Activated naive CD4-positive, alpha-beta T cell treated with anti-CD3 and anti-CD28 coated beads, Interleukin-2, amount 50 U/mL, for 24 hours (primary cell): Measurements from ENCODE around the gene DUSP28.
"Not testable (repeated sequence)": the region's sequence is repeated elsewhere in the genome, so short reads cannot be mapped to it uniquely, and the experiment has no call there.

Experiments
- H3K27ac Mint-ChIP-seq: one replicate; pipeline ENCODE4 v1.8.0; 2021; ENCODE audit warnings: mild to moderate bottlenecking, mixed read lengths
- H3K27me3 Mint-ChIP-seq: one replicate; pipeline ENCODE4 v1.8.0; 2021; ENCODE audit warnings: mixed read lengths
- H3K36me3 Mint-ChIP-seq: one replicate; pipeline ENCODE4 v1.8.0; 2021; ENCODE audit warnings: mixed read lengths
- H3K4me1 Mint-ChIP-seq: one replicate; pipeline ENCODE4 v1.8.0; 2021; ENCODE audit warnings: mixed read lengths
- H3K4me3 Mint-ChIP-seq: one replicate; pipeline ENCODE4 v1.8.0; 2021; ENCODE audit warnings: mild to moderate bottlenecking, mixed read lengths
- H3K9me3 Mint-ChIP-seq: one replicate; pipeline ENCODE4 v1.8.0; 2021; ENCODE audit warnings: mixed read lengths

Gene DUSP28

DNA sequence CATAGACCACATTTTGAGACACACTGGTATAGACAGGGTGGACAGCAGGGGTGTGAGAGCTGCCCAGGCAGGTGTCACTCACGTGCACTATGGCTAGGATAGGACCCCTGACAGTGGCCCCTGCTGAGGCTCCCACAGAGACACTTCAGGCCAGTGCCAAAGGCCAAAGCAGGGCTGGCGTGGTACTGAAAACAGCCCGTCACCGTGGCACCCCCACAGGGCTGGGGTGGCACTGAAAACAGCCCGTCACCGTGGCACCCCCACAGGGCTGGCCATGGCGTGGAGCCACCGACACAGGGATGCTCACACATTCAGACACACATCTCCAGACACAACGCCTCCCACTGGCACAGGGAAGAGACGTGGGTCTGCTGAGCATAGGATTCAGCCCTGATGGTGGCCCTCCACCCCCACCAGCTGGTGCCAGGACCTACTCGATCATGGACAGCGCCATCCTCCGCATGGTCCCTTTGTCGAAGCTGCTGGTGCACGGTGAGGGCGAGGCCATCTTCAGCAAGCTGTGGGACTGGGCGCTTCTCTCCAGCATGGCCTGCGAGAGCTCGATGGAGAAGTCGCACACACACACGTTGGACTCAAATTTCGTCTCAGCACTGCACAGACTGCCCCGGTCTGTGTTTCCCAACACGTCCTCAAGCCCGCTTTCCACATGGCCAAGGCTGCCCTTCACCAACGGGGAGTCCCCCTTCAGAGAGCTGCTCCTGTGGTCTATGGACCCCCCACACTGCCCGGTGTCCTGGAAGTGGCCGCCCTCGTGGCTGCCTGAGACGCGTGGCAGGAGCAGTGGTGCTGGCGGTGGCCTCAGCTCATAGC lies 36.5 kb upstream of the DUSP28 start:
- Mint-ChIP-seq H3K27ac (no peak overlapping the region), H3K27me3 (no peaks in the 10 kb centered on the region), H3K36me3 (peaks cover 30% of the 10 kb centered on the region), H3K4me1 (no peaks in the 10 kb centered on the region), H3K4me3 (no peak overlapping the region), H3K9me3 (no peaks in the 10 kb centered on the region)

DNA sequence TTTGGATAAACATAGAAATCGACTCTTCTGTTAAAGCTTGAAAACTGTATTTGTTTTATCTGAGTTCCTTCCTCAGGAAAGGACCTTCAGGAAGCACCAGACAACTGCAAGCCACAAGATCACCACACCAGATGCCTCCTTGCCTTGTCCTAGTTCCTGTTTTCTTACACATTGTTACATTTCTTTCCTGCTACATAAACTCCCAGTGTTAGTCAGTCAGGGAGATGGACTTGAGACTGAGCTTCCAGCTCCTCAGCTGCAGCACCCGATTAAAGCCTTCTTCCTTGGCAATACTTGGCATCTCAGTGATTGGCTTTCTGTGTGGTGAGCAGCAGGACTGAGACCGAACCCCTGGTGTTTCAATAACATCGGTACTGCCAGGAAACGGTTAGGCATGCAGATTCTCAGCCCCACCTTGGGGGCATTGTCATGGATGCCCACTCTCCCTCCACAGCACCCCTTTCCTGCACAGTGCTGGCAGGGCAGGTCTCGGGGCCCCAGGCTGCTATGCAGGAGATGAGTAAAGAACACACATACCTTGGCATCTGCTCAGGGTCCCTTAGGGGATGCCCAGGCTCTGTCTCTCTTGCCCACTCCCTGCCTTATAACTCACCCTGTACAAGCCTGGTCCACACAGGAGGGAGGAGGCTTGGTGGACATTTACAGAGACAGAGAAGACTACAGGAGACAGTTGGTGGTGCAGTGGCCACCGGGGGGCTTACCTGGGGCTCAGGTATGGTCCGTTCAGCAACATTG lies 35.0 kb upstream of the DUSP28 start:
- H3K4me3 Mint-ChIP-seq, result no peak overlapping the region
- H3K4me1 Mint-ChIP-seq, result no peaks in the 10 kb centered on the region
- H3K27me3 Mint-ChIP-seq, result no peaks in the 10 kb centered on the region
- H3K27ac Mint-ChIP-seq, result no peak overlapping the region
- no peaks in the 10 kb centered on the region for H3K9me3 Mint-ChIP-seq
- peaks cover 37% of the 10 kb centered on the region for H3K36me3 Mint-ChIP-seq

DNA sequence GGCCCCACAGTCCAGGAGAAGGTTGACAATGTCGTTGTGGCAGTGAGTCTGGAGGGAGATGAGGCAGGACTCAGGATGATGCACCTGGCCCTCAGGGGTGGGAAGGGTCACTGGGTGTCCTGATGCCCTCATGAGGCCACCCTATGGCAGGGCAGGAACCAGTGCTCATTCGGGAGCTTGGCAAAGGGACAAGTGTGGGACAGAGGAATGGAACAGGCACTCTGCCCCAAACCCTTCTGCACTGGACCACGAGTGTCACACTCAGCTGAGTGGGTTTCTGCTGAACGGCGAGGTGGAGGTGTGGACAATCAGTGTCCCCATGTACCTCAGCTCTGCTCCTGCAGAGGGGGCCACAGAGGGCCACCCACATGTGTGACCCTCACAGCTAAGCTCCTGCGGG lies 34.4 kb upstream of the DUSP28 start:
- Mint-ChIP-seq H3K4me3 (no peak overlapping the region), H3K36me3 (peaks cover 38% of the 10 kb centered on the region), H3K4me1 (no peaks in the 10 kb centered on the region), H3K9me3 (no peaks in the 10 kb centered on the region), H3K27me3 (no peaks in the 10 kb centered on the region), H3K27ac (no peak overlapping the region)

DNA sequence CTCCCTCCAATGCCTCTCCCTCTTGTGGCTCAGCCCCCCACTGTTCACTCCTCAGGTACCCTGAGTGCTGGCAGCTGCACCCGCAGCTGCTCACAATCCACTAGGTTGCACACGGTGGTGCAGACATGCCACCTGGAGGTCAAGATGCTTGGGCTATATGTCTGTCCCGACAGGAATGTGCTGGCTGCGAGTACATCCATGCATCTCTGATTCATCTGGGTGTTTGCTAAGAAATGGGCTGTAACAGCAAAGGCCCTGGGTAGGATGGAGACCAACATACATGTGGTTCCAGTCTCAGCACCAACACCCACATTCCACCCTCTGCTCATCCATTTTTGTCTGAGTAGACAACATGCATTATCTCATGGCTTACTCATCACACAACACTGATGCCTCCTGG lies 33.6 kb upstream of the DUSP28 start:
- Mint-ChIP-seq H3K4me3 (no peak overlapping the region), H3K27ac (no peak overlapping the region), H3K4me1 (no peaks in the 10 kb centered on the region), H3K27me3 (no peaks in the 10 kb centered on the region), H3K9me3 (peaks cover under 1% of the 10 kb centered on the region), H3K36me3 (peaks cover 45% of the 10 kb centered on the region)

DNA sequence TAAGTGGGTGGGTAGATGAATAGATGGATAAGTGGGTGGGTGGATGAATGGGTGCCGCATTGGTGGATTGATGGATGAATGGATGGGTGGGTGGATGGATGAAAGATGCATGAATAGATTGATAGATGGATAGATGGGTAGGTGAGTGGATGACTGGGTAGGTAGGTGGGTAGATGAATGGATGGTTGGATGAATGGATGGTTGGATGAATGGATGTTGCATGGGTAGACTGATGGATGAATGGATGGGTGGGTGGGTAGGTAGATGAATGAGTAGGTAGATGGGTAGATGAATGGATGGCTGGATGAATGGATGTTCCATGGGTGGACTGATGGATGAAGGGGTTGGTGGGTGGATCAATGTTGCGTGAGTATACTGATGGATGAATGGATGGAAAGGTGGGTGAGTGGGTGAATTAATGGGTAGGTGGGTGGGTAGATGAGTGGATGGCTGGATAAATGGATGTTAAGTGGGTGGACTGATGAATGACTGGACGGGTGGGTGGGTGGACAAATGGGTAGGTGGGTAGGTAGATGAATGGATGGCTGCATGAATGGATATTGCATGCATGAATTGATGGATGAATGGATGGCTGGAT lies 32.9 kb upstream of the DUSP28 start:
- peaks cover 52% of the 10 kb centered on the region for H3K36me3 Mint-ChIP-seq
- no peak overlapping the region for H3K4me3 Mint-ChIP-seq
- H3K9me3 Mint-ChIP-seq, result peaks cover 7% of the 10 kb centered on the region
- no peaks in the 10 kb centered on the region for H3K4me1 Mint-ChIP-seq
- no peak overlapping the region for H3K27ac Mint-ChIP-seq
- H3K27me3 Mint-ChIP-seq, result no peaks in the 10 kb centered on the region

DNA sequence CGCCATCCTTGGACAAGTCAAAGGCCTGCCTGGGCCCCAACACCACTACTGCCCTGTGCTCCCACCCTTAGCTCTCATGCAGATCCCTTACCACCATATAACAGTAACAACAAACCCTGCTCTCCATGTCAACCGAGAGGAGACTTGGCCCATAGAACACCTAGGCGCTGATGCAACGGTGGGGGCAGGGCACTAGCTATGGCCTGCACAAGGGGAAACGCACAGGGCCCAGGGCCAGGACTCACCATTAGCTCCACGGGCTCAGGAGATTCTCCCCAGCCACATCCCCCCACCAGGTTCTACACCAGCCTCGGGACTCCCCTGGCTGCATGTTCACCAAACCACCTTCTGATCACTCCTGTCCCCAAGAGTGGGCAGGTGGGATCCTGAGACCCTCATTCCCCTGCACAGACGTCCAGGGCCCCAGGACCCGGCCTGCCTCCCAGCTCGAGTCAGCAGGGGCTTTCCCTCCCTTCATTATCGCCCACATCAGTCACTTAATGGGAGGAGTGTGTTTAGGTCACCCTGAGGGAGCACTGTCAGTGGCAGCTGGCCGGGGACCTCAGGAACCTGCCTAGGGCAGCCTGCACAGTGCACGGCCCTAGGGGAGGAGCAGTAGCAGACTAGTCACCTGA lies 31.6 kb upstream of the DUSP28 start:
- Mint-ChIP-seq H3K9me3 (peaks cover 8% of the 10 kb centered on the region), H3K27ac (no peak overlapping the region)

DNA sequence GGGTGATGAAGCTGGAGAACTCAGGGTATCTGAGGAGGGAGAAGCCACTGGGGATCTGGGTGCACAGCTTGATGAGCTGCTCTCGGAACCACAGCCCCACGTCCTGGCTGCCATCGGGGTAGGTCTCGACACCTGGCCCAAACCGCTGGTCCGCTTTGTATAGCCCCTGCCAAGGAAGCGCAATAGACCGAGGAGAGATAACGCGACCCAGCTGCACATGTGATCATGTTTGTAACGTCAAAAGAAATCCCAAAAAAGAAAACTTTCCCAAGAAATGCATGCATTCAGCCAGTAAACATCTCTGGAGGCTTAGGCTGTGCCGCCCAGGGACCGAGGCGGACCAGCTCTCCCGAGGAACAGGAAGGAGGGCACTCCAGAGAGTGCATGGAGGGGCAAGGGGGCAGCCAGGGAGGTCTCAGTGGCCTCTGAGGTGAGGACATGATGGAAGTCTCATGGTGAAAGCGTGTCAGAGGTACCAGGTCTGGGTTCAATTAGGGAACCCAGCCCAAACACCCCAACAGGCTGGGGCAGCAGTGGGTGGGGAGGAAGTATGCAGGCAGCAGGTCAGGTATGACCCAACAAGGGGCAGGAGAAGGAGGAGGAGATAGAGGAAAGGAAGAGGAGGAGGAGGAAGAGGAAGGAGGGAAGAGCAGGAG lies 30.7 kb upstream of the DUSP28 start:
- Mint-ChIP-seq H3K27me3 (no peaks in the 10 kb centered on the region), H3K27ac (no peak overlapping the region), H3K36me3 (peaks cover 55% of the 10 kb centered on the region), H3K4me1 (no peaks in the 10 kb centered on the region), H3K4me3 (no peak overlapping the region), H3K9me3 (peaks cover 8% of the 10 kb centered on the region)

More for the DNA sequence above, 31.6 kb upstream of the DUSP28 start:
- no peaks in the 10 kb centered on the region for H3K27me3 Mint-ChIP-seq
- no peak overlapping the region for H3K4me3 Mint-ChIP-seq
- no peaks in the 10 kb centered on the region for H3K4me1 Mint-ChIP-seq
- peaks cover 53% of the 10 kb centered on the region for H3K36me3 Mint-ChIP-seq

DNA sequence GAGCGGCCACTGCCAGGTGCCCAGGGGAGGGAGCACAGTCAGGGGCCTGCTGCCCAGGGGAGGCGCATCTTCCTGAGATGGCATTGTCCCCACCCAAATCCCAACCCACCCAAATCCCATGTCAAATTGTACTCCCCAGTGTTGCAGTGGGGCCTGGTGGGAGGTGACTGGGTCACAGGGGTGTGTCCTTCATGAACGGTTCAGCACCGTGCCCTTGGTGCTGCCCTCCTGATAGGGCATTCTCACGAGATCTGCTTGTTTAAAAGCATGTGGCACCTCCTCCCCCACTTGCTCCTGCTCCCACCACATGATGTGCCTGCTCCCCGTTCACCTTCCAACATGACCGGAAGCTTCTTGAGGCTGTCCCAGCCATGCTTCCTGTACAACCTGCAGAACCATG lies 30.0 kb upstream of the DUSP28 start:
- Mint-ChIP-seq H3K4me3 (no peak overlapping the region), H3K4me1 (no peaks in the 10 kb centered on the region), H3K27ac (no peak overlapping the region), H3K36me3 (peaks cover 55% of the 10 kb centered on the region), H3K9me3 (peaks cover 8% of the 10 kb centered on the region), H3K27me3 (no peaks in the 10 kb centered on the region)

DNA sequence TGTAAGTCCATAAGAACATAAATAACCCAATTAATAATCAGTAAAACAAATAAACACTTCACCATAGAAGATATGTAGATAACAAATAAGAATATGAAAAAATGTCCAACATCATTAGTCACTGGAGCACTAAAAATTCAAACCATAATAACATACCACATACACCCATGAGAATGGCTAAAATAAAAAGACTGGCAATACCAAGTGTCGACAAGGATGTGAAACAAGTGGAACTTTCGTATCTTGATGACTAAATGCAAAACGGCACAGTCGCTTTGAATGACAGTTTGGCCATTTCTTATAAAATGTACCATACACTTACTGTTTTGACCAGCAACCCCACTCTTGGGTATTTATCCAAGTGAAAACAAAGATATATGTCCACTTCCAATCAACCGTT lies 29.1 kb upstream of the DUSP28 start:
- Mint-ChIP-seq H3K27me3 (no peaks in the 10 kb centered on the region), H3K4me1 (peaks cover 4% of the 10 kb centered on the region), H3K36me3 (peaks cover 62% of the 10 kb centered on the region), H3K4me3 (no peak overlapping the region), H3K27ac (no peak overlapping the region), H3K9me3 (peaks cover 8% of the 10 kb centered on the region)

DNA sequence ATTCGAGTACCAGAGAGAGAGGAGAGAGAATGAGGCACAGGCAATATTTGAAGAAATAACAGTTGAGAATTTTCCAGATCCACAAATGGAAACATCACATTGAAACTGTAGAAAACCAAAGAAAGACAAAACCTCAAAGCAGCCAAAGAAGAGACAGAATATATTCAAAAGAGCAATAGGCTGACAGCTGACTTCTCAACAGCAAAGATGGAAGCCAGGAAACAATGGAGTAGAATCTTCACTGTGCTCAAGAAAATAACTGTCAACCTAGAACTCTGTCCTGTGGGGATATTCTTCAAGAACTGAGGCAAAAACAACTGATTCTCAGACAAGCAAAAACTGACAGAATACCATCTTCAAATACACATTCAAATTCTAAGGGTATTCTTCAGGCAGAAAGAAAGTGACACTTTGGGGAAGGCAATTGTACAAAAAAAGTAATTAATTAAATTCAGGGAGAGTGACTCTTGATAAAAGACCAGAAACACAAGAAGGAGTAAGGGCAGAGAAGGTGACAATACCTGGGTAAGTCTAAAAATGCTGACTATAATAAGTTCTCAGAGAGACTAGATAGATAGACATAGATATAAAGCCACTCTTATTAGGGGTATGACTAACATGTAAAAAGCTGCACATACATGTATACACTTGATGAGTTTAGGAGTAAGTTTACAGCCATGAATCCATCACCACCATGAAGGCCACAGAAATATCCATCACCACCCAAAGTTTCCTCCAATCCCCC lies 28.0 kb upstream of the DUSP28 start:
- no peak overlapping the region for H3K4me3 Mint-ChIP-seq
- H3K27me3 Mint-ChIP-seq, result no peaks in the 10 kb centered on the region
- no peak overlapping the region for H3K27ac Mint-ChIP-seq
- H3K9me3 Mint-ChIP-seq, result peaks cover 8% of the 10 kb centered on the region
- peaks cover 59% of the 10 kb centered on the region for H3K36me3 Mint-ChIP-seq
- peaks cover 10% of the 10 kb centered on the region for H3K4me1 Mint-ChIP-seq

DNA sequence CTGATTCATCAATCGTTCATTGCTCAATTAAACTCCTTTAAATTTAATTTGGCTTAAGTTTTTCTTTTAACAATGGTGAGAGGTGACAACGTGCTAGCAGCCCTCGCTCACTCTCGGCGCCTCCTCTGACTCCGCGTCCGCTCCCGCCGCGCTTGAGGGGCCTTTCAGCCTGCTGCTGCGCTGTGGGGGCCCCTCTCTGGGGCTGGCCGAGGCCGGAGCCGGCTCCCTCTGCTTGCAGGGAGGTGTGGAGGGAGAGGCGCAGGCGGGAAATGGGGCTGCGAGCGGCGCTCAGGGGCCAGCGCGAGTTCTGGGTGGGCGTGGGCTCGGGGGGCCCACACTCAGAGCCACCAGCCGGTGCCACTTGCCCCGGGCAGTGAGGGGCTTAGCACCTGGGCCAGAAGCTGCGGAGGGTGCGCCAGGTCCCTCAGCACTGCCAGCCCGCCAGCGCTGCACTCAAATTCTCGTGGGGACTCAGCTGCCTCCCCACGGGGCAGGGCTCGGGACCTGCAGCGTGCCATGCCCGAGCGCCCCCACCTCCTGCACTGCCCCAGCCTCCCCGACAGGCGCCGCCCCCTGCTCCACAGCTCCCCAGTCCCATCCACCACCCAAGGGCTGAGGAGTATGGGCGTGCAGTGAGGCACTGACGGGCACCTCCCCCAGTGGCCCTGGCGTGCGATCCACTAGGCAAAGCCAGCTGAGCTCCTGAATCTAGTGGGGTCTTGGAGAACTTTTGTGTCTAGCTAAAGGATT lies 22.0 kb upstream of the DUSP28 start:
- H3K4me3 Mint-ChIP-seq, result no peak overlapping the region
- H3K27ac Mint-ChIP-seq, result no peak overlapping the region
- H3K9me3 Mint-ChIP-seq, result no peaks in the 10 kb centered on the region
- peaks cover 38% of the 10 kb centered on the region for H3K36me3 Mint-ChIP-seq
- H3K4me1 Mint-ChIP-seq, result peaks cover 15% of the 10 kb centered on the region
- no peaks in the 10 kb centered on the region for H3K27me3 Mint-ChIP-seq

DNA sequence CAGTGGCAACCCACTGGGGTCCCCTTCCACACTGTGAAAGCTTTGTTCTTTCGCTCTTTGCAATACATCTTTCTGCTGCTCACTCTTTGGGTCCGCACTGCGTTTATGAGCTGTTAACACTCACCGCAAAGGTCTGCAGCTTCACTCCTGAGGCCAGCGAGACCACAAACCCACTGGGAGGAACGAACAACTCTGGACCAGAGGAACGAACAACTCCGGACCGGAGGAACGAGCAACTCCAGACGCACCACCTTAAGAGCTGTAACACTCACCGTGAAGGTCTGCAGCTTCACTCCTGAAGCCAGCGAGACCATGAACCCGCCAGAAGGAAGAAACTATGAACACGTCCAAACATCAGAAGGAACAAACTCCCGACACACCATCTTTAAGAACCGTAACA lies 21.1 kb upstream of the DUSP28 start:
- peaks cover 36% of the 10 kb centered on the region for H3K36me3 Mint-ChIP-seq
- not testable (repeated sequence) for H3K27me3 Mint-ChIP-seq, H3K9me3 Mint-ChIP-seq, H3K27ac Mint-ChIP-seq, H3K4me3 Mint-ChIP-seq
- peaks cover 19% of the 10 kb centered on the region for H3K4me1 Mint-ChIP-seq

DNA sequence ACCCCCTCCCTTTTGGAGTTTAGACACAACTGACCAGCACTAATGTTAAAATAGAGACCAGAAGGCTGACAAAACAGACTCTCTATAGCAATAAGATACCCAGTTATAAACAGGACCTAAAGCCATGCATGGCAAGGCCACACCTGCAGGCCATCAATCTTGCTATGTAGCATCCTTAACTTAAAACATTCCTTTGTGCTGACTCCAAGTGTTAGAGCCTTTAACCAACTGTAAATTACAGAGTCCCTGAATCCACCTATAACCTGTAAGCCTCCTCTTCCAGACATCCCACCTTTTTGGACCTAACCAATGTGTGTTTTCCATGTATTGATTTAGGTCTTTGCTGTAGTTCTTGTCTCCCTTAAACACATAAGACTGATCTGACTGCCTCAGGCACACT lies 20.3 kb upstream of the DUSP28 start:
- Mint-ChIP-seq H3K4me3 (no peak overlapping the region), H3K9me3 (no peaks in the 10 kb centered on the region), H3K27me3 (no peaks in the 10 kb centered on the region), H3K36me3 (peaks cover 30% of the 10 kb centered on the region), H3K4me1 (peaks cover 19% of the 10 kb centered on the region), H3K27ac (peak overlapping the region; percentile 42)

DNA sequence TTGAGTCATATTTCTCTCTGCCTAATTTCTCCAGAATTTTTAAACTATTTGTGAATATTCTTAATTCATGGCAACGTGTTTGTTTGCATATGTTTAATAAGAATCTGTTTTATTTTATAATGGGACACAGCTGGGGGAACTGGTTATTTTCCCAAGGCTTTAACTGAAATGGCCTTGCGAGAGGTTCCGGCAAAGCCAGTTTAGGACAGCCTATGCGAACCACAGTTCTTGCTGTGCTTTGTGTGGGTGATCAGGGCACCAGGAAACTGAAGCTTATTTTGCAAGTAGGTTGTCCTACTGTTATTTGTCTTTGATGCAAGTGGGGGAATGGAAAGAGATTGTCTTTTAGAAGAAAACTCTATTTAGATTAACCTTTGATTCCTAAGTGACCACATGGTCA lies 8.9 kb upstream of the DUSP28 start:
- Mint-ChIP-seq H3K27me3 (no peaks in the 10 kb centered on the region), H3K27ac (no peak overlapping the region), H3K4me3 (no peak overlapping the region), H3K9me3 (no peaks in the 10 kb centered on the region), H3K36me3 (peaks cover 18% of the 10 kb centered on the region), H3K4me1 (peaks cover 16% of the 10 kb centered on the region)
